ENCODE measurements around the gene PPP1R17. TPM values are rescaled to one million over a fixed set of nuclear protein-coding genes. Genes with fewer than 3 reads are reported as not detected.

The PPP1R17 gene
- total and polyA plus RNA-seq, 2 donors (not counting 1 experiment from before 2014, with no cell fraction given) = not detected

DNA sequence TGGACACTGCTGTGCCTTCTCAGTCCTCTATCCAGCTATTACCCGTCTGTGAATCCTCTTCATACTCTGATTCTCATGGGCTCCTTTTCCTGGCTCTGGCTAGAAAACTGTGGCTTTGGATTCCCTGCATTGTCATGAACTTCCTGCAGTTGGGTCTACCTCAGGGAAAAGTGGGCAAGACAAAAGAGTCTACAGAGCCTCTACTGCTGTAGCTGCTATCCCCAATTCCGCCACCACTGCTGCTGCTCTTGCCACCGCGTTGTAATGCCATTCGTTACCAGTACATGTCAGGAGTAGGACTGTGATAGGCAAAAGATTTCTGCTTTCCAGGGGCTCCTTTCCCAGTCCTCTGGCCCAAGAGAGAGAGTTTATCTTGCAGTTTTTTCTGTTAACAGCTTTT is 23.9 kb upstream of the PPP1R17 start:
- Histone ChIP-seq H3K9me3 (ENCODE audit: control insufficient read depth, insufficient read depth, low read depth, low read length) (no peaks in the 10 kb centered on the region), H3K4me3 (replicated peaks in 1 of 4; ENCODE audit: control extremely low read depth in 1 of 4, insufficient read depth in 1 of 4, low read depth in 3 of 4, low read length in 4 of 4) (no peak overlapping the region), H4K20me1 (ENCODE audit: control insufficient read depth, extremely low read depth, insufficient read depth, low read length) (no peaks in the 10 kb centered on the region), H3K36me3 (ENCODE audit: control insufficient read depth, insufficient read depth, low read length) (no peaks in the 10 kb centered on the region), H2AFZ (ENCODE audit: low read length) (no peak overlapping the region), H3K79me2 (ENCODE audit: control insufficient read depth, insufficient read depth, low read length) (no peaks in the 10 kb centered on the region), H3K27ac (ENCODE audit: insufficient read depth, low read length) (no peak overlapping the region), H3K4me2 (ENCODE audit: extremely low read depth, insufficient read depth, low read length) (no peak overlapping the region), H3K4me1 (ENCODE audit: control insufficient read depth, extremely low read depth, insufficient read depth, low read length) (no peaks in the 10 kb centered on the region), H3K9ac (ENCODE audit: insufficient read depth, low read length) (no peak overlapping the region), H3K27me3 (ENCODE audit: control insufficient read depth, insufficient read depth, low read length) (no peaks in the 10 kb centered on the region)
- TF ChIP-seq EZH2 (IDR thresholded peaks at IDR 0.05; ENCODE audit: low read length, missing control alignments) (no peak), CTCF (conservative IDR thresholded peaks at IDR 0.05 in 1 of 2, IDR thresholded peaks at IDR 0.05 in 1 of 2; ENCODE audit: low read depth in 1 of 2, low read length in 2 of 2) (no peak)
- DNase-seq (ENCODE audit: low read depth in 2 of 2) = no peak

DNA sequence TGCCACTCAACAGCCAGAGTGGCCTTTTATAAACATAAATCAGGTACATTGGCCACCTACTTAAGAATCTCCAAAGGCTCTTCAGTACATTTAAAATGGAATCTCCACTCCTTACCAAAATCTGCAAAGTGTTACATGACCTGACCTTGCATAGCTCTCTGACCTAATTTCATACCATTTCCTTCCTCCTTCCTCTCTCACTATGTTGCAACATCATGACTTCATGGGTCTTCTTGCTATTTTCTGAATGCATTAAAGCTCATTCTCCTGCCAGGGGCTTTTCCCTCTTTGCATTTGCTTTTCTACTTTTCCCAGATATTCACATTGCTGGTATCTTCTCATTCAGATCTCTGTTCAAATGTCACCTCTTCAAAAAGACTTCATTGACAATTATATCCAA is 22.1 kb upstream of the PPP1R17 start:
- Histone ChIP-seq H3K27ac (ENCODE audit: insufficient read depth, low read length) (no peak overlapping the region), H3K4me2 (ENCODE audit: extremely low read depth, insufficient read depth, low read length) (no peak overlapping the region), H4K20me1 (ENCODE audit: control insufficient read depth, extremely low read depth, insufficient read depth, low read length) (no peaks in the 10 kb centered on the region), H3K9me3 (ENCODE audit: control insufficient read depth, insufficient read depth, low read depth, low read length) (no peaks in the 10 kb centered on the region), H3K4me1 (ENCODE audit: control insufficient read depth, extremely low read depth, insufficient read depth, low read length) (no peaks in the 10 kb centered on the region), H3K4me3 (replicated peaks in 1 of 4; ENCODE audit: control extremely low read depth in 1 of 4, insufficient read depth in 1 of 4, low read depth in 3 of 4, low read length in 4 of 4) (no peak overlapping the region), H3K79me2 (ENCODE audit: control insufficient read depth, insufficient read depth, low read length) (no peaks in the 10 kb centered on the region), H3K9ac (ENCODE audit: insufficient read depth, low read length) (no peak overlapping the region), H3K27me3 (ENCODE audit: control insufficient read depth, insufficient read depth, low read length) (no peaks in the 10 kb centered on the region), H3K36me3 (ENCODE audit: control insufficient read depth, insufficient read depth, low read length) (no peaks in the 10 kb centered on the region), H2AFZ (ENCODE audit: low read length) (no peak overlapping the region)
- TF ChIP-seq EZH2 (IDR thresholded peaks at IDR 0.05; ENCODE audit: low read length, missing control alignments) (no peak), CTCF (conservative IDR thresholded peaks at IDR 0.05 in 1 of 2, IDR thresholded peaks at IDR 0.05 in 1 of 2; ENCODE audit: low read depth in 1 of 2, low read length in 2 of 2) (no peak)
- DNase-seq (ENCODE audit: low read depth in 2 of 2) = no peak

DNA sequence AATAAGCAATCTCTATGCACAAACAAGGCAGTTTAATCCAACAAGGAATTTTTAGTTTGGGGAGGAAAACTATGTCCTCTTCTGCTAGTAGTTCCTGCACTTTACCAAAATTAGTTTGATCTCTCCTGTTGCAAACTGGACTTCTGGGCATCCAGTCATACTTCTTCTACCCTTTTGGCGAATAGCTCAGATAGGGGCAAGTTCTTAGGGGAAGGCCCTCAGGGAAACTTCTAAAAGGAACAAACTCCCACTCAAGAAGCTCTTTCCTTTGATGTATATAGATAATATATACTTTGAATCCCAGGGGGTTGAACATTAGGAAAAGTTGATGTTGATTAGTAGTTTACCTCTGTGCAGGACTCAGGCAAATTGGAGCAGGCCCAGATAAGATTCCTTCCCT is 21.5 kb upstream of the PPP1R17 start:
- Histone ChIP-seq H3K27me3 (ENCODE audit: control insufficient read depth, insufficient read depth, low read length) (no peaks in the 10 kb centered on the region), H3K79me2 (ENCODE audit: control insufficient read depth, insufficient read depth, low read length) (no peaks in the 10 kb centered on the region)
- TF ChIP-seq EZH2 (IDR thresholded peaks at IDR 0.05; ENCODE audit: low read length, missing control alignments) = no peak
- TF ChIP-seq CTCF (conservative IDR thresholded peaks at IDR 0.05 in 1 of 2, IDR thresholded peaks at IDR 0.05 in 1 of 2; ENCODE audit: low read depth in 1 of 2, low read length in 2 of 2) = no peak

More for the DNA sequence above, 21.5 kb upstream of the PPP1R17 start:
- Histone ChIP-seq H3K4me2 (ENCODE audit: extremely low read depth, insufficient read depth, low read length) (no peak overlapping the region), H3K27ac (ENCODE audit: insufficient read depth, low read length) (no peak overlapping the region), H3K36me3 (ENCODE audit: control insufficient read depth, insufficient read depth, low read length) (no peaks in the 10 kb centered on the region), H3K9ac (ENCODE audit: insufficient read depth, low read length) (no peak overlapping the region), H3K4me3 (replicated peaks in 1 of 4; ENCODE audit: control extremely low read depth in 1 of 4, insufficient read depth in 1 of 4, low read depth in 3 of 4, low read length in 4 of 4) (no peak overlapping the region), H4K20me1 (ENCODE audit: control insufficient read depth, extremely low read depth, insufficient read depth, low read length) (no peaks in the 10 kb centered on the region), H2AFZ (ENCODE audit: low read length) (no peak overlapping the region), H3K4me1 (ENCODE audit: control insufficient read depth, extremely low read depth, insufficient read depth, low read length) (no peaks in the 10 kb centered on the region), H3K9me3 (ENCODE audit: control insufficient read depth, insufficient read depth, low read depth, low read length) (no peaks in the 10 kb centered on the region)
- no peak for DNase-seq (ENCODE audit: low read depth in 2 of 2)

Data from fibroblast of lung (primary cell).